Kidney tubule cell (primary cell): Measurements from ENCODE around the gene TSPAN9.

Source experiments
- DNase-seq: peaks from one replicate; pipeline ENCODE4 v3.0.0-alpha.2; 2018; ENCODE audit warnings: low spot score

The TSPAN9 gene

DNA sequence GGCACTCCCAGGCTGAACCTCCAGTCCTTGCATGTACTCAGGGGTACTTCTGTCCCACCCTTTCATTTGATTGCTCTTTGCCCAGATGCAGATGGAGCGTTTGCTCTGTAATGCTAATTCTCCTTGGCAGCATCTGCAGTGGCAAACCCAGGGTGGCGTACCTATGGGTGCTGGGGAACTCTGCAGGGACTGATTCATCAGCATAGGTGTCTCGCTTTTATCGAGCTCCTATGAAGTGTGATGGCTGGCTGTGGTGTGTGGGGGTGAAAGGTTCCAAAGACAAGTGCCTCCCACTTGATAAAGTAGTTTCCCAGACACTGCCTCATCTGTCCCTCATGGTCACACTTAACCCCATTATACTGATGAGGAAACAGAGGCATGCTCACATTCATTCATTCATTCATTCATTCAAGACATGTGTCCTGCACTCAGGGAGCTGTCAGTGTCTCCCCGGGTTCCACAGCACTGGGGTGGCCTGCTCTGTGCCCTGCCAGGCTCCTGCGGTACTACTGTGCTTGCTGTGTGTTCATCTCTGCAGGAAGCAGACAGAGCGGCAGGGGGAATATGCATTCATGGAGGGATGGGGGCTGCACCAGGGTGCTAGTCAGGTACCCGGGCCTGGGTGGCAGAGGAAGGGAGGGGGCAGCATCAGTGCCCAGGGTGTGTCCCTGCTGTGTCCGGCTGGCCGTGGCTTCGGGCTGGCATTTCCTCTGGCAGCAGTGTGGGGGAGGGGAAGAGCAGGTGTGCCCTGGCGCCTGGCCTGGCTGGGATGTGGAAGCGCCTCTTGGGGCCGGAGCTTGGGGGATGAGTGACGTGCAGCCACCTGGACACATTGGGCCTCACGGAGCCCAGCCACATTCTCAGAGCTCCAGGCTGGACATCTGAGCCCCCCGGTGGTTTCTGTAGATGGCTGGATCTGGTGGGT is 110.9 kb downstream of the TSPAN9 start:
- no peak for DNase-seq

DNA sequence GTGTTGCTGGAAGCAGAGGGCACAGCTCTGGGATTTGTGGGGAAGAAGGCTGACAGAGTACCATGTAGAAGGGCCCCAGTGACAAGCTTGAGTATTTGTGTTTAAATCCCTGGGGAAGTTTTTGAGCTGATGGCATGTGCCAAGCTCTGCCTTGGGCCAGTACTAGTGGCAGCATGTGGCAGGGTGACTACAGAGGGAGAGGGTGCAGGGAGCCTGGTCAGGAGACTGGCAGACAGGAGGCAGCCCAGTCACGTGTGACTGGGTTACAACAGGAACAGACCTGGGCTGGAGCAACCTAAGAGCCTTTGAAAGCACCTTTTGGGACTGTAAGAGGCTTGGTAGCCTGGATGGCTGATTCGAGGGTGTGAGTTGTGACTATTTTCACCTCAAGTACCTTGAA is 112.1 kb downstream of the TSPAN9 start:
- DNase-seq, result no peak

DNA sequence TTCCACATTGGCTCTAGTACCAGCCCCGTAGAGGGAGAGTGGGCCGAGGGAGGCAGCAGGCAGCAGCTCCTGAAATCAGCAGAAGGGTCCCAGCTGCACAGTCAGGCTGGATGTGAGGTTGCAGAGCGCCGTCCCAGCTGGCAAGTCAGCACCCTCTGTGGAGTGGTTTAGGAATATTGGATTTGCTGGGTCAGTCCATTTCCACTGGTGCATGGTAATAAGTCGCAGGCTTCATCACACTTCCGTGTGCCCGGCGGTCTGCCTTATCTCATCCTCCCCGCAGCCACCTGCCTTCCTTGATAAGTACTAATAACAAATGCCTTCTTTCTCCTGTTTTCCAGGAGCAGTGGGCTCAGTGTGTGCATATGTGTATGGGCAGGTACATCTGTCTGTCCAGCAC is 112.9 kb downstream of the TSPAN9 start:
- DNase-seq, result no peak

DNA sequence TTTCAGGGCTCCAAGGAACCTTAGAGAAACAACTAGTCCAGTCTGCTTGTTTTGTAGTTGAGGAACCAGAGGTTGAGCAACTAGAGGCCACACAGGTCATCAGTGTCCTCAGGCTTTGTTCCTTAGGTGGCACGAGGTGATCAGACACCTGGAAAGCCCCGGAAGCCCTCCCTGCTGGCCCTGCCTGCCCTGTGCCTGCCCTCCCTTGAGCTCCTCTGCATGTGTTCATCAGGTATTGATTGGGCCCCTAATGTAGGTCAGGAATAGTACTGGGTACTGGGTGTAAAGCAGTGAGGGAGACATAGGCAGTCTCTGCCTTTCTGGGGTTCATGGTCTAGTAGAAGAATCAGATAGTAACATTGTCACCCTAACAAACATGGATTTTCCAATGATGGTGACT is 114.3 kb downstream of the TSPAN9 start:
- no peak for DNase-seq

DNA sequence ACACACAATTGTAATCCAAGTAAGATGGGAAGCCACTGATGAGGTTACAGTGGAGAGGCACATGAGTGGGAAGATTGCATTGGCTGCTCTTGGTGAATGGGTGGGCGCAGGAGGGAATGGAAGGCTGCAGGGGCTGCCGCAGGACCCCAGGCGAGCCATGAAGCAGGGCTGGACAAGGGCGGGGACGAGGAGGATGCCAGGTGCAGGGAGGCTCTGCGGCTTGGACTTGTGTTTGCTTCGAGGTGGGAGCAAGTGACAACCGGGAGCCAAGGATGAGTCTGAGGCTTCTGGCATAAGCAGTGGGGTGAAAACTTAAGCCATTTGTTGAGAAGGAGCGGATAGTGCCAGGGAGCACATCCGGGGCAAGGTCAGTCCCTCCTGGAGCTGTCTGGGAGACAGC is 115.0 kb downstream of the TSPAN9 start:
- no peak for DNase-seq

DNA sequence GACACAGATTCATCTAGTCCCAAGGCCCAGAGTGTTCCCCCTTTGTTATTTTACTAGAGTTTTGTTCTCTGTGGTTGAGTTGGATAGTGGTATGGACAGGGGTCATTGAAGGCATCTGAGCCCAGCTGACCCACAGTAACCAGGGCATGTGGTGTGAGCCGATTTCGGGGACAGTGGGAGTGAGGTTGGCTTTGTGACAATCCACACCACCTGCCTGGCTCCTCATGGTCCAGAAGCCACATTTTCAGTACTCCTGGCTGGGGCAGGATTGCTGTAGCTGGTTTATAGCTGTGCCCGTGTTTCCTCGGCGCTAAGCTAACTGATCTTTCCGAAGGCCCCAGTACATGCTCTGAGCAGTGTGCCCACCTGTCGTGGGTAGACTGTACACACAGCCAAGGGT is 116.0 kb downstream of the TSPAN9 start:
- no peak for DNase-seq

DNA sequence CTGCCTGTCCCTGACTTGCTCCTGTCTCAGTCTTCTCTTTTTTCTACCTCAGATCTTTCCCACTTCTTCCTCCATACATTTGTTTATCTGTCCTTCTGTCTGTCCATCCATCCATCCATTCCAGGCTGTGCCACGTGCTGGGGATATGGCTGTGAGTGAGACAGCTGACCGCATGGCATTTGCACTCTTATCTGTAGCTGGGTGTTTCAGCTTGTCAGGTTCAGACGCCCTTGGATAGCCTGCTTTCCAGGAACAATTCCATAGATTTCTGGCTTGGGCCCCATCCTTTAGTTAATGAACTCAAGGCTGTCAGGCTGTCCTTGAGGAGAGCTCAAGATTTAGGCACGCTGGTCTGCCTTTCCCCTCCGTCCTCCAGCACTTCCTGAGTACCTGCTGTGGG is 116.6 kb downstream of the TSPAN9 start:
- DNase-seq, result no peak

DNA sequence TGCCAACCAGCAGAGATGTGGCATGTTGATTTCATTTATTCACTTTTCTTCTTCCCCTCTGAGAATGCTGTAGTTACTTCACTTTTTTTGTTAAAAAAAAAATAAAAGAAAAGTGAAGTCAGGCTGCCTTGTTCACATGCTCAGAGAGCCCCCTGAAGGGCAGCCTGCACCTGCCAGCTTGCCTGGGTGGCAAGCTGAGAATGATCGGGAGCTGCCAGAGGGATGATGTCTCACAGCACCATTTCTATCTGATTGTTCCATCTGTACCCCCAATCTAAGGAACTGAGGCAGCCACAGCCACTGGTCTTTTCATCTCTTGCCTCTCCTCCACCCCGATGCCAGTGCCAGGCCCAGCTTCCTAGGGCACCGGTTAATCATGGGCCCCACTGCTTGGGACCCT is 118.2 kb downstream of the TSPAN9 start:
- DNase-seq, result no peak

DNA sequence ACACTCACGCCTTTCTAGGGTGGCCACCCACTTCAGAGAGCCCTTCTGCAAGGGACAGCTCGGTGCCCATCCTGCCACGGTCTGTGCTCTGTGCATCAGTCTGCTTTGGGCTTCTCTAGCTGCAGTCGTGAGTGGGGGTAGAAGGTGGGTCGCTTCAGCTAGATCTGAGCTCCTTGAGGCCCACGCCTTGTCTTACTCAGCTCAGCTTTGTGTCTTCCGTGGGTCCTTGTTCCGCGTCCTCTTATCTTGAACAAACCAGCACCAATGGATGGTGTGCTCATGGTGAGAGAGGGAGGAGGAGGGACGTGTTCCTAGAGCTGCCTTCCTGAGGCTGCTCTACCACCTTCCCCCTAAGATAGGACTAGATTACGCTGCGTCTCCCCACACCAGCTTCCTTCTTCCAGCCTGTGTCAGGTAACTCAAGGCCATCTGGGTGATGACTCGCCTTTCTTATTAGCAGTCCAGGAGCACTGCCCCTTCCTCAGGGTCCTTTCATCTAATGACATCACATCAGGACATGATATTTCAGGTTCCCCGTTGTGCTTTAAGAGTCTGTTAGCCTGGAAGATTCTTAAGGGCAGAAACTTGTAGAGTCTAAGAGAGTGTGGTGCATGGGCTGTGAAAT is 118.8 kb downstream of the TSPAN9 start:
- DNase-seq, result no peak

DNA sequence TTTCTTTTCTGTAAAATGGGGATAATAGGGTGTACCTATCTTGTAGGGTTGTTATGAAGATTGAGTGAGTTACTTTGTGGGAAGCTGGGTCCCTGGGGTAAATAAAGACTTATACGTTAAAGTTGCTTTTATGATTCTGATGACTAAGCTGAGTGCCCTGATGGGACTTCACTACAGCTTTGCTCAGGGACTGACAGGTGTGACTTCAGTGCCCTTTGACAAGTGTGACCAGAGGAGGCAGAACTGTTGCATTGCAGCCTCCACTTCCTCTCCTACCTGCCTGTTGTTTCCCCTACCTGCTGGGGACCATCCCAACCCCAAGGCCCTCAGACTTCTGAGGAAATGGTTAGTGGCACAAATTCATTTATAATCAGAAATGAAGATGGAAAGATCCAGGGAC is 119.3 kb downstream of the TSPAN9 start:
- no peak for DNase-seq

DNA sequence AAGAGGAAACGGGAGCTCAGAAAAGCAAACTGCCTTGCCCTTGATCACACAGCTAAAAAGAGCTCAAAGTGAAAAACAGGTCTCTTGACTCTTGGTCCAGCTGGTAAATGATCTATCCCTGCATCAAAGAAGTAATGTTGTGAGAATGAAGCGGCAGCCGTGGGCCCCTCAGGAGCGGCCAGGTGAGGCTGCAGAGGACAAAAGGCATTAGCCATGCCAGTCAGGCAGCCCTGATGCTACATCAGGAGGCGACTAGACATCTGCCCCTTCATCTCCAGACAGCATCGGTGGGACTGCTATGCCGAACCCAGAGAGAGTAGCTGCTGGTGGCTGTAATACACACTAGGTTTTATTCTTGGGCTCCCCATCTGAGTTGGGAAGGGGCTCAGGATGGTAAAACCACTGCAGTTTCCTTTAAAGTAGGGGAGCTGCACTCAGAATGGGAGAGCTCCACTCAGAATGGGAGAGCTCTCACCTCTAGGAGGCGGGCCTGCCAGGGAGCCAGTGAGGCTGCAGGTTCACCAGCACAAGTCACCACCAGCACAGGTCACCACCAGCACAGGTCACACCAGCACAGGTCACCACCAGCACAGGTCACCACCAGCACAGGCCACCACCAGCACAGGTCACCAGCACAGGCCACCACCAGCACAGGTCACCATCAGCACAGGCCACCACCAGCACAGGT is 120.1 kb downstream of the TSPAN9 start:
- DNase-seq, result no peak

DNA sequence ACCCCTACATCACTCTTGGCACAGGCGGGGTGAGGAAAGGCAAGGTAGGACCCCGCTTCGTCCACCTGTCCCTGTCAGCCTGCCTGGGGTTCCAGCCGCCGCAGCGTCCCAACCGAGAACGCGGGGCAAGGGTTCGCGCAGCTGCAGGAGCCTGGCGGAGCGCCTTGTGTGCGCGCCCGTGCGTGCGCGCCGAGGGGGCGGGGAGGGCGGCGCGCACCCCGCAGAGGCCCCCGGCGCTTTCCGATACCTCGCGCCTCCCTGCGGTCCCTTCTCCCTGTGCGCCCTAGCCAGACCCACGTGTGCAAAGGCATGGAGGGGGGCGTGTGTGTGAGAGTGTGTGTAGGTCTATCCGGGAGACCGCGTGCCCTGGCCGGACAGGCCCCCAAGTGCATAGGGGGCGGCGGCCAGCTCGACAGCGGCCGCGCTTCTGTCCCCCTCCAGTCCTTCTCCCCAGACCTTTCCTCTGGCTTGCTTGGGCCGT is 122.4 kb downstream of the TSPAN9 start:
- DNase-seq, result no peak

DNA sequence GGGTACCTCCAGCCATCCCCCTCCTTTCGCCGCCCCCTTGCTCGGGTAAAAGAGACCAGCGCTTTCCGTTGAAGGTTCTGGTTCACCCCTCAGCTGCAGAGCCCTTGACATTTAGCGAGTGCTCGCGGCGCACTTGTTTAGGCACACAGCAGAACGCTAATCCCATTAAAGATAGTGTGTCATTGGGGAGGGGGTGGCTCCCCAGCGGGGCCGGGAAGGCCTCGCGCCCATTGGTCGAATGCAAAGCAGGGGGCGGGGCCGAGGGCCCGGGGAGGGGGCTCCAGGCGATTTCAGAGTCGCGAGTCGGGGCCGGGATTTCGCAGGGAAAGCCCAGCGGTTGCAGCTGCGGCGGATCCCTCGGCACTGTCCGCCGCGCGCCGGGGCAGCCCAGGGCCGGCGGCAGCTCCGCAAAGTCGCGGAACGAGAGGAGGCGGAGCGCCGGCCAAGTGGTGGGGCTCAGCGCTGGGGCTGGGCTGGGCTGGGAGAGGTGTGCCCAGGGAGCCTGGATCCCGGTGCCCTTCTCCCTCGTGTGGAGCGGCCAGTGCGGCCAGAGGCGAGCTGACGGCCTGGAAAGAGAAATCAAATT is 122.9 kb downstream of the TSPAN9 start:
- DNase-seq, result peak; percentile 29

DNA sequence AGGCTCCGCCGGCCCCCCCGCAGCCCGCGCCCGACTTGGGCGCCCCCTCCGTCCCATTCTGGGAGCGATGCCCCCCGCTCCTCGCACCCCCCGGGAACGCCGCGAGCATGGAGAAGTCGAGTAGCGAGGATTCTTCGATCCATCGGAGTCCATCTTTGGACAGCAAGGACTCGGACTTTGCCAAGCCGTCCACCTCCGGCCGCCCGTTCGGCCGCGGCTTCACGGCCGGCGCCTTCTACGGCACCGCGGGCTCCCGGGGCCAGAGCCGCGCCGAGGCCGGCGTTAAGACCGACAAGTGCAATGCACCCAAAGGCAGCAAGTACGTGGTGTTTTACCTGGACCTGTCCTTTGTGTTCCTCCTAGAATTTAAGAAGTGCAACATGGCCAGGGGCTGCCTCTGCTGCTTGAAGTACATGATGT is 123.6 kb downstream of the TSPAN9 start:
- no peak for DNase-seq

DNA sequence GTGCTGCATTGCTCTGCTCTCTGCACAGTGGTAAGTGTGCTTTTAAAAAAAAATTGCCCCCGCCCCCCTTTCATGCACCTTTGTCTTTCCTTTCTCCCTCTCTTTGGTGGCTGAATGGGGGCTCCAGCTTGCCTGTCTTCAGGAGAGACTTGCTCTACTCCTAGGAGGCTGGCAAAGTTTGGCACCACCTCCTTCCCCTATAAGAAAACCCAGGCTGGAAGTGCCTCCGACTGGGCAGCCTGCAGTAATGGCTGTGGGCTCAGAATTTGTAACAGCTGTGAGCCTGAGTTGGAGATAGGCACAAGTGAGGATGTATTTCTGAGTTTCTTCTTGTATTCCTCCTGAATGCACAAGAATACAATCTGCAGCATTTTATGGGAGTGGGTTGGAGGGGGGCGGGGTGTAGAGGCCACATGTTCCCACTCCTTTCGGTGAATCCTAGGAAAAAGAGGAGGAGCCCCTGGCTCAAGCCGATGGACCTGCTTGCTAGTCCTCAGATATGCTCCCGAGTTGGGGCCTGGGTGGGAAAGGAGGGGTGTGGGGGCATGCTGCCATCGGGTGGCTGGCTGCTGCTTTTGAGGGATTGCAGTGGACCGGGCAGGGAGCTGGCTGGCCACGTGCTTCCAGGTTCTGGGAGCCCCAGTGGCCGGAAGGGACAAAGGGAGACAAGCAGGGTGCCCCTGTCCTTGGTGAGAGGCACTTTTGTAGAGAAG is 124.3 kb downstream of the TSPAN9 start:
- DNase-seq, result no peak

DNA sequence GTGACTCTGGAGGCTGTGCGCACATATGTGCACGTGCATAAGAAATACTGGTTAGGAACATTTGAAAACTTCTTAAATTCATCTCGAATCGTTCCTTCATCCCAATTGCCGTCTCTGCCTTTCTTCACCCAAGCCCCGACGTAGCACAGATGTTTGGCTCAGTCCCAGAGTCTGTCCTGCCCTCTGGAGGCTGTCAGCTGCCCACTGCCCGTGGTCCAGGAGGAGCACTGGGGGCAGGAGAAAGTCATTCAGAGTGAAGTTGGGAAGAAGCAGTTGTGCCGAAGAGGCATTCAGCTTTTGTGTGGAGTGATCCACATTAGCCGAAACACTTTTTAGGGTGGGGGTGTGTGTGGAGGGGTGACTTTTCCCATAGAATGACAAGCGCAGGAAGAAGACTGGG is 124.9 kb downstream of the TSPAN9 start:
- no peak for DNase-seq

DNA sequence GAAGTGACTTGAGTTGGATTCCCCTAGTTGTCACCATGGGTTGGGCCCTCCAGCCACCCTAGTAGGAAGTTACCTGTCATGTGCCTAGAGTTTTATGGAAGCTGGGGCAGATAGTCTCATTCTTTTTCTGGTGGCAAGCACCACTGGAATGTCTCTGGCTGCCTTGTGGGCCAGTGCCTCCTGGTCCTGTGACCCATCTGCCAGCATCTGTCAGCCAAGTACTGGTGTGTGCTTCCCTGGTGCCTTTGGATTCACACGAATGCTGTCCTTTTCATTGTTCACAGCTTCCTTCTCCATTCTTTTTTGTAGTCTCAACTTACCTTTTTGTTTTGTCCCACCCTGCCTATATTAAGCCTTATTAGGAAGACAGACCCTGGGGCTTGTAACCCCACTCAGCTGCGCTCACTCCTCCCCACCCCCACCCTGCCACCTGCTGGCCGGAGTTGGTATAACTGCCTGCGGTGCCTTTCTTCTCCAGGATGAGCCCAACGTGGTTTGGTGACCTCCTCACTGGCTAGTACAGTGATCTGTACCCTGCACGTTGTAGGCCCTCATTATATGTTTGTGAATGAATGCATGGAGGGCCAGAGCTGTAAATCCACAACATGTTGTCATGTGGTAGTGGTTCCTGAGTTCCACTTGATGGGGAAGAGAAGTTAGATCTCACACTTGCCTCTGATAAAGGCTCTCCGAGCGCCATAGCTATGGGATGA is 125.7 kb downstream of the TSPAN9 start:
- DNase-seq, result no peak

DNA sequence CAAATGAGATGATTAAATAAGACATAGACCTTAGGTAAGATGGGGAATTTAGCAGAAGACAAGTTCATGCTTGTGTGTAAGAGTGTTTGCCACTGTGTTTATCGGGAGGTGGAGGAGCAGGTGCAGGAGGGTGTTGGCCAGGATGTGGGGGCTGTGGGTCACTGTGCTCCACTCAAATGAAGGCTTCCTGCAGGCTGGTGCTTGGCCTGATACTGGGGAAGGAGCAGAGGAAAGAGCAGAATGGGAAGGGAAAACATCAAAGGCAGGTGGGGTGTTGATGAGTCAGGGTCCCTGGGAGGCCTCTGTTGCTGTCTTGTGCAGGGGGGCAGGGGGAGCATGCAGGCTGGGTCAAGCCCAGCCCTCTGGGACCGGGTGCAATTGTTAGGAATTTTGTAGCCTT is 126.5 kb downstream of the TSPAN9 start:
- DNase-seq, result no peak

DNA sequence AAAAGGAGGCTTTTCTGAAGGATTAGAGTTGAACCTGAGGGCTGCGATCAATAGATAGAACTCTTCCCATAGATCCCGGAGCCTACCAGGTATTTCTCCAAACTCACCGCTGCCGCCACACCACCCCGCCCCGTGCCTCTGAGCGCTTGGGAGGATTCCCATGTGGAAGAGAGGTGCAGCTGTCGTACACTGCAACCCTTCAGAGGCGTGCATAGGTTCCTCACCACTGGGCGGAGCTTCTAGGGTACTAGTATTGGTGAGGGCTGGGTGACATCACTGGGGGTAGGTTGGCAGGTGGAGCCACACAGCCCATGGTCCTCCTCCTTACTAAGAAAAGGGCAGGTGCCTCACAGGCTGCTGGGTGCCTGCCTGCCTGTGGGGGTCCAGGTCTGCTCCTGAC is 127.0 kb downstream of the TSPAN9 start:
- DNase-seq, result no peak

DNA sequence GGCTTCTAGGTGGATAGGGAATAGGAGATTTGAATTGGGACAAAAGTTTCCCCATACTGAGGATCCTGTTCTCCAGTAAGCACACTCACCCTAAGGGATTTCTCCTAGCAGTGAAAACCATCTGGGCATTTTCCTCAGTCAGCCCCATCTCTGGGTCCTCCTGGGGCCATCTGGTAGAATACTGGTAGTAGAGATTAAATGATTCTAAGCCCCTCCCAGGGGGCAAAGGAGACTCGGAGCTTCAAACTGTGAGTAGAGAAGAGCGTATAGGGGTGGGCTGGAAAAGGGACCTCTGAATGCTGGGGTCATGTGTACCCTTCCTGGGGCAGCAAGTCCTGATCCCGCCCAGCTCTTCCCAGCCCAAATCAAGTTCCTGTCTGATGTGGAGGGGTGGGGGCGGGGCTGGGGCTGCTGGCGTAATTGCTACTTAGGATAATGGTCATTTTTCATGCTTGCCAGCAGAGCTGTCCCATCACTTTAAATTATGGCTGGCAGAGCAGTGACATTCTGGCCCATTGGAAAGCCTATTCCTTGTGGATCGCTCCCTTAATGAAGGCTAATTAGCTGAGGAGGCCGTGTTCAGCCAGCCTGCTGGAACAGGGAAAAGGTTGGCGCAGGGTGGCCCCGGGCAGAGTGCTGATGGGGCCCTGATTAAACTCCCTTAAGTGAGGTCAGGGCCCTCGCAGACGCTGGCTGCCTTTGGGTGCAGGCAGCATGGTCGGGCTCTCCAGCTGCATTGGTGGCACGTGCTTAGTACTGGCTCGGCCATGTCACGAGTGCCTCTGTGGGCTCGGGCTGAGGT is 127.8 kb downstream of the TSPAN9 start:
- DNase-seq, result no peak
